ENCODE data around the gene KCNJ9.
A peak's percentile ranks its signal among the peaks of the same experiment; 100 is the strongest.

KCNJ9 gene

DNA sequence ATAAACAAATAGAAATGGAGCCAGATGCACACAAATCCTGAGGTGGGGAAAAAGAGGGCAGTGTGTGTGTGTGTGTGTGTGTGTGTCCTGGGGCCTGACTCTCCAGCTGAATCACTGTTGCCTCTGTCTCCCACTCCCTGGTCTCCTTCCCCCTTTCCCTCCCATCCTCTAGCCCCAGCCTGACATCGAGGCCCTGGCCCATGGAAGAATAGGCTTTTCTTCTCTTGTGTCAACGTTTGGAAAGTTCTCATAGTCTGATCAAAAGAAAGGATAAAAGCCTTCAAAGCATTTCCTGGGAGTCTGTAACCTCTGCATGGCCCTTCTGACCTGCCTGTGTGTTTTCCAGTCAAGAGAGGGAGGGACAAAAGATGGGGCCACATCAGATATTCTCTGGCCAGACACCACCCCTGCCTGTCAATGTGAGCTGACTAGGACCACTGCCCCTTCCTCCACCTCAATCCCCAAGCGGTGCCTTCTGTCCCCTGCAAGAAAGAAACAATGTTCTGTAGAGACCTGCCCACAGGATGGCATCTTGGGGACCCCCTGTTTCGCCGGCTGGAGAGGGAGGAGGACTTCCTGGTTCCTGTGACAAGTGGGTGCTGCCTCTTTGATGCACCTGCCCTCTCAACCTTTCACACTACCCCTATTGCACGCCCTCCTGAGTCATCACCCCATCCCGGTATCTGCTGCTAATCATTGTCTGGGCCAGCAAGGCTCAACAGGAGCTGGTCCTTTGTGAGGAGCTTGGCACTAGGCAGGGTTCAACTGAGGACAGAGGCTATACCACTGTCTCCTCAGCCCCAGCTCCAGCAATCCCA is 27.6 kb upstream of the KCNJ9 start:
- no peak overlapping the region for H3K27ac ChIP-seq
- TF ChIP-seq CTCF (conservative IDR thresholded peaks at IDR 0.05; ENCODE audit: low read depth), result no peak
- no peak for DNase-seq (ENCODE audit: low spot score)
- ChIA-PET POLR2A (ENCODE audit: low non-redundant PET) (no interaction called here), CTCF (interaction anchor here (0.5 kb wide), 1 partner anchor 165 kb away, joined by 4 read pairs; no protein-coding TSS in a partner anchor)

DNA sequence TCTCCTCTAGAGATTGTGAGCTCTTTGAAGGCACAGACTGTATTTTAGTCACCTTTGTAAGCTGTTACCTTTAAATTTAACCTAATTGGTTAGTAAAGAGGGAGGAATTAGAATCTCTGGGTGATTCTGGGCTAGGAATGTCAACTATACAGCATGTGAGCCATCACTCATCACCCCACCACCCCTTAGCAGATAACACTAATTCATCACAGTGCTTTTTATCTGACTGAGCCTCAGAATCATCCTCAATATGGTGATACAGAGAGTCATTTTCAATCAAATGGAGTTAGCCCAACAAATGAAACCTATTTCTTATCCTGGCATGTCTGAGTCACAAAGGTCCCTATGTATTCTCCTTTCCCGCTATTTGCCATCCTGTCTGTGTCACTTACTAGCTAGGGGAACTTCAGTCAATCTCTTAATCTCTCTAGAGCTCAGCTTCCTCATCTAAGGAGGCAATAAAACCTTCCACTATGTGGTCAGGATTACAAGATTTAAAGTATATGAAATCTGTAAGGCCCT is 24.6 kb upstream of the KCNJ9 start:
- POLR2A ChIA-PET (ENCODE audit: low non-redundant PET), result no interaction called here
- DNase-seq (ENCODE audit: low spot score), result no peak
- no peak for TF ChIP-seq CTCF (conservative IDR thresholded peaks at IDR 0.05; ENCODE audit: low read depth)
- H3K27ac ChIP-seq, result no peak overlapping the region
- CTCF ChIA-PET, result interaction anchor here (0.7 kb wide), 2 partner anchors 11 to 15 kb away, joined by 3 to 4 read pairs; no protein-coding TSS in a partner anchor

DNA sequence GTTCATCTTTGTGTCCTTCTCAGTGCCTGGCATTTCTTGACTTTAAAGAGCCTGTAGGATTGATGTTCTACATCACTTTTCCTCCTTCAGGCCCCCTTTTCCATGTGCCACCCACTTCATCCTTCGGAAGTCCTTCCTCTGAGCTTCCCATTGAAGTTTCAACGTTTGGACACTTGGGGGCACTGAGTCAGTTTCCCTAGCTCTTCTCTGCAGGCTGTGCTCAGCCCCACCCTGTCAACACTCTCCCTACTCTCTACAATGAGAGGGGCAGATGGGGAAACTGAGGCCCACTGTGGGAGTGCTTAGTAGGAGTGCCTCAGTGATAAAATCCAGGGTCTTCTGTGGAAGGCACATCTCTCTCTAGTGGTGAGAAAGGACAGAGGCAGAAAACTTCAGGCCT is 23.3 kb upstream of the KCNJ9 start:
- POLR2A ChIA-PET (ENCODE audit: low non-redundant PET), result no interaction called here
- TF ChIP-seq CTCF (conservative IDR thresholded peaks at IDR 0.05; ENCODE audit: low read depth), result no peak
- H3K27ac ChIP-seq, result no peak overlapping the region
- DNase-seq (ENCODE audit: low spot score), result no peak
- CTCF ChIA-PET, result interaction anchor here (0.6 to 2.8 kb wide), 5 partner anchors 9 to 140 kb away, joined by 3 to 10 read pairs (median 3); no protein-coding TSS in a partner anchor

GRCh38 chr1:160061369-160062229 is 19.7 kb upstream of the KCNJ9 start:
- POLR2A ChIA-PET (ENCODE audit: low non-redundant PET), result no interaction called here
- DNase-seq (ENCODE audit: low spot score), result peak; percentile 79
- no peak overlapping the region for H3K27ac ChIP-seq
- no peak for TF ChIP-seq CTCF (conservative IDR thresholded peaks at IDR 0.05; ENCODE audit: low read depth)
- CTCF ChIA-PET, result interaction anchor here (0.9 kb wide), 1 partner anchor 15 kb away, joined by 5 read pairs; no protein-coding TSS in a partner anchor

GRCh38 chr1:160062230-160062532 is 19.2 kb upstream of the KCNJ9 start:
- H3K27ac ChIP-seq, result no peak overlapping the region
- POLR2A ChIA-PET (ENCODE audit: low non-redundant PET), result no interaction called here
- DNase-seq (ENCODE audit: low spot score), result no peak
- TF ChIP-seq CTCF (conservative IDR thresholded peaks at IDR 0.05; ENCODE audit: low read depth), result no peak
- CTCF ChIA-PET, result interaction anchor here (0.6 kb wide), 1 partner anchor 130 kb away, joined by 4 read pairs; no protein-coding TSS in a partner anchor

- TF ChIP-seq CTCF (conservative IDR thresholded peaks at IDR 0.05; ENCODE audit: low read depth), result no peak
- ChIA-PET POLR2A (ENCODE audit: low non-redundant PET) (no interaction called here), CTCF (interaction anchor here (0.5 to 1.3 kb wide), 2 partner anchors 17 to 1012 kb away, joined by 3 to 4 read pairs; no protein-coding TSS in a partner anchor)
- no peak for DNase-seq (ENCODE audit: low spot score)
- no peak overlapping the region for H3K27ac ChIP-seq
Measured at GRCh38 chr1:160063176-160063575, 18.2 kb upstream of the KCNJ9 start.

All from RWPE1 (cell line).